DOHH2 (cell line): ENCODE results near the gene TCF3.
A peak's percentile ranks its signal among the peaks of the same experiment; 100 is the strongest.

ENCODE experiments used
- H3F3A ChIP-seq: fragments of 200-600 bp; sonication (generic), shearing (Covaris generic); 2 replicates; pipeline ENCODE4 v1.6.0; 2016; ENCODE audit warnings: antibody characterized with exemption, mild to moderate bottlenecking; ENCODE audit not compliant: control insufficient read depth, insufficient read depth
- H3K27ac ChIP-seq: fragments of 200-600 bp; sonication (generic); 2 replicates; pipeline ENCODE4 v1.5.1; 2014; ENCODE audit warnings: low read depth, mild to moderate bottlenecking, low read length, moderate library complexity
- H3K27me3 ChIP-seq: fragments of 200-600 bp; sonication (generic); 2 replicates; pipeline ENCODE4 v1.6.1; 2014; ENCODE audit warnings: mild to moderate bottlenecking, low read length, mixed read lengths; ENCODE audit not compliant: control insufficient read depth
- H3K36me3 ChIP-seq: fragments of 200-600 bp; sonication (generic); 2 replicates; pipeline ENCODE4 v1.6.1; 2014; ENCODE audit warnings: mild to moderate bottlenecking, low read length, moderate library complexity, mixed read lengths; ENCODE audit not compliant: control insufficient read depth
- H3K4me1 ChIP-seq: fragments of 200-600 bp; sonication (generic); 2 replicates; pipeline ENCODE4 v1.6.1; 2014; ENCODE audit warnings: mild to moderate bottlenecking, low read length, mixed read lengths; ENCODE audit not compliant: control insufficient read depth
- H3K4me2 ChIP-seq: fragments of 200-600 bp; sonication (generic); 2 replicates; pipeline ENCODE4 v1.6.0; 2014; ENCODE audit warnings: mild to moderate bottlenecking, low read length, moderate library complexity
- H3K4me3 ChIP-seq: fragments of 200-600 bp; sonication (generic); 2 replicates; pipeline ENCODE4 v1.5.1; 2014; ENCODE audit warnings: mild to moderate bottlenecking, low read length, mixed read lengths
- H3K79me2 ChIP-seq: fragments of 200-600 bp; sonication (generic); 2 replicates; pipeline ENCODE4 v1.6.1; 2014; ENCODE audit warnings: mild to moderate bottlenecking, low read length, mixed read lengths; ENCODE audit not compliant: control insufficient read depth
- H3K9me2 ChIP-seq: fragments of 200-600 bp; sonication (generic); replicated peaks from 2 replicates; pipeline ENCODE4 v1.6.1; 2014; ENCODE audit warnings: mild to moderate bottlenecking, low read length, mixed read lengths; ENCODE audit not compliant: control insufficient read depth
- H3K9me3 ChIP-seq: fragments of 200-600 bp; sonication (generic); 2 replicates; pipeline ENCODE4 v1.6.1; 2014; ENCODE audit warnings: antibody characterized with exemption, low read length, mixed read lengths; ENCODE audit not compliant: control insufficient read depth, insufficient read depth
- H4K20me1 ChIP-seq: fragments of 200-600 bp; sonication (generic); 2 replicates; pipeline ENCODE4 v1.6.0; 2014; ENCODE audit warnings: low read depth, mild to moderate bottlenecking, antibody characterized with exemption, low read length, moderate library complexity; ENCODE audit not compliant: control insufficient read depth, insufficient read depth
- EZH2phosphoT487 ChIP-seq: fragments of 200-600 bp; sonication (generic); IDR thresholded peaks from 2 replicates; pipeline ENCODE4 v1.6.1; 2017; ENCODE audit warnings: borderline replicate concordance, mild to moderate bottlenecking, antibody characterized with exemption, low read length, moderate library complexity, mixed read lengths
- TF ChIP-seq, protein P1 (sequence below): fragments of 200-600 bp; sonication (generic); IDR thresholded peaks from one replicate; pipeline ENCODE4 v1.5.1; 2014; ENCODE audit warnings: antibody characterized with exemption, mild to moderate bottlenecking, low read depth, low read length; ENCODE audit not compliant: poor library complexity, severe bottlenecking

Gene TCF3

DNA sequence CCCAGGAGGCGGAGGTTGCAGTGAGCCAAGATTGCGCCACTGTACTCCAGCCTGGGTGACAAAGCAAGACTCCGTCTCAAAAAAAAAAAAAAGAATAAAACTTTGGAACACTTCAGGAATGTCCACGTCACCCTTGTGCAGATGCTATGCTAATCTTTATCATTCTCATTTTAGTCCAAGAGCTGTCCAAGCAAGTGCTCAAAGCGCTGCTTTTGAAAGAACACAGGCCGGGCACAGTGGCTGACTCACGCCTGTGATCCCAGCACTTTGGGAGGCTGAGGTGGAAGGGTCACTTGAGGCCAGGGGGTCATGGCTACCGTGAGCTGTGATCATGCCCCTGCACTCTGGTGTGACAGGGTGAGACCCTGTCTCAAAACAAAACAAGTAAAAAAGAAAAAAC is 36.0 kb downstream of the TCF3 start:
- Histone ChIP-seq H3K4me1 (peaks cover 91% of the 10 kb centered on the region), H3K9me3 (no peaks in the 10 kb centered on the region), H4K20me1 (peaks cover 6% of the 10 kb centered on the region; the same call in 1 of the 2 replicates), H3K27me3 (no peaks in the 10 kb centered on the region), H3K4me3 (0 out of 2 replicates have a peak overlapping the region, but pooled peaks have one; percentile 32), H3K4me2 (peak overlapping the region; percentile 48), H3K79me2 (peaks cover 53% of the 10 kb centered on the region), H3K27ac (peak overlapping the region; percentile 48), H3F3A (peaks cover 19% of the 10 kb centered on the region; the same call in 1 of the 2 replicates), H3K36me3 (peaks cover 99% of the 10 kb centered on the region), H3K9me2 (no peaks in the 10 kb centered on the region)
- TF ChIP-seq, protein P1, sequence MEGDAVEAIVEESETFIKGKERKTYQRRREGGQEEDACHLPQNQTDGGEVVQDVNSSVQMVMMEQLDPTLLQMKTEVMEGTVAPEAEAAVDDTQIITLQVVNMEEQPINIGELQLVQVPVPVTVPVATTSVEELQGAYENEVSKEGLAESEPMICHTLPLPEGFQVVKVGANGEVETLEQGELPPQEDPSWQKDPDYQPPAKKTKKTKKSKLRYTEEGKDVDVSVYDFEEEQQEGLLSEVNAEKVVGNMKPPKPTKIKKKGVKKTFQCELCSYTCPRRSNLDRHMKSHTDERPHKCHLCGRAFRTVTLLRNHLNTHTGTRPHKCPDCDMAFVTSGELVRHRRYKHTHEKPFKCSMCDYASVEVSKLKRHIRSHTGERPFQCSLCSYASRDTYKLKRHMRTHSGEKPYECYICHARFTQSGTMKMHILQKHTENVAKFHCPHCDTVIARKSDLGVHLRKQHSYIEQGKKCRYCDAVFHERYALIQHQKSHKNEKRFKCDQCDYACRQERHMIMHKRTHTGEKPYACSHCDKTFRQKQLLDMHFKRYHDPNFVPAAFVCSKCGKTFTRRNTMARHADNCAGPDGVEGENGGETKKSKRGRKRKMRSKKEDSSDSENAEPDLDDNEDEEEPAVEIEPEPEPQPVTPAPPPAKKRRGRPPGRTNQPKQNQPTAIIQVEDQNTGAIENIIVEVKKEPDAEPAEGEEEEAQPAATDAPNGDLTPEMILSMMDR, result no peak
- TF ChIP-seq EZH2phosphoT487, result no peak

- H3K36me3 ChIP-seq, result peaks cover 99% of the 10 kb centered on the region
- no peak overlapping the region for H3K4me3 ChIP-seq
- no peaks in the 10 kb centered on the region for H3K27me3 ChIP-seq
- no peak overlapping the region for H3K4me2 ChIP-seq
- peaks cover 25% of the 10 kb centered on the region for H3F3A ChIP-seq
- H3K27ac ChIP-seq, result no peak overlapping the region
- H4K20me1 ChIP-seq, result peaks cover 6% of the 10 kb centered on the region; the same call in 1 of the 2 replicates
- H3K79me2 ChIP-seq, result peaks cover 44% of the 10 kb centered on the region
- no peaks in the 10 kb centered on the region for H3K9me2 ChIP-seq
- peaks cover 91% of the 10 kb centered on the region for H3K4me1 ChIP-seq
- H3K9me3 ChIP-seq, result no peaks in the 10 kb centered on the region
- TF ChIP-seq, protein P1, result no peak
- TF ChIP-seq EZH2phosphoT487, result no peak
Observed at GRCh38 chr19:1615156-1615765, 37.2 kb downstream of the TCF3 start.

DNA sequence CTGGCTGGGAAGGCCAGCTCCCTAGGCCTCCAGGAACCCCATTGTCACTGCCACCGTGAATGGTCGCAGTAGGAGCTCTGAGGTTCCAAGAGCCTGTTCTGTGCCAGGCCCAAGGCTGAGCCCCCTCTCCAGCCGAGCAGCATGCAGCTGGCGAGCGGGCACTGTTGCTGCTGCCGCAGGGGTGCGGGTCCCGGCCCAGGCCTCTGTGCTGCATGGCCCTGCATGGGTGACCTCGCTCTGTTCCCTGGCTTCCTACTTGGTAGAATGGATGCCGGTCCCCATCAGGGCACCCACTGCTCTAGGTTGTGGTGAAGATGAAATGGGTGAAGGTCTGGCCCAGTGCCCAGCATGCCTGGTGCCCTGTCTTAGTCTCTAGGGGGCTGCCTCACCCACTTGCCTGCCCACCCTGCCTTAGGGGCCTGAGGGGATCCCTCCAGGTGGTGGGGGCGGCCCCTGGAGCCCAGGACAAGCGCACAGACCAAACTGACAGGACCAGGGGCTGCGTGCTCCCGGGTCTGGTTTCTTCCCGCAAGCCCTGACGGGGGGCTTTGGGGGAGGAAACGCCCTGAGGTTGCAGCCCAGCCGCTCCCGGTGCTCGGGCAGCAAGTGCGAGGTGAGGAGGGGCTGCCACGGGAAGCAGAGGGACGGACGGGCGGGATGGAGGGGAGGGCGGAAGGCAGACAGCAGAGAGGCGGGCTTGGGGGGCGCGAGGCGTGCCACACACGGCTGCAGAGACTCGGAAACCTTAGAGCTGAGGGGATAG is 38.4 kb downstream of the TCF3 start:
- no peak overlapping the region for H3K27ac ChIP-seq
- H3K4me3 ChIP-seq, result no peak overlapping the region
- H3K4me1 ChIP-seq, result peaks cover 91% of the 10 kb centered on the region

More for the DNA sequence above, 38.4 kb downstream of the TCF3 start:
- H3F3A ChIP-seq, result peaks cover 36% of the 10 kb centered on the region
- TF ChIP-seq, protein P1, result no peak
- no peak for TF ChIP-seq EZH2phosphoT487
- no peaks in the 10 kb centered on the region for H3K9me3 ChIP-seq
- H3K36me3 ChIP-seq, result peaks cover 95% of the 10 kb centered on the region
- H3K27me3 ChIP-seq, result no peaks in the 10 kb centered on the region
- no peak overlapping the region for H3K4me2 ChIP-seq
- H3K9me2 ChIP-seq, result no peaks in the 10 kb centered on the region
- H3K79me2 ChIP-seq, result peaks cover 35% of the 10 kb centered on the region
- peaks cover 4% of the 10 kb centered on the region; the same call in 1 of the 2 replicates for H4K20me1 ChIP-seq
